Measurements from ENCODE around the gene ADO.

GRCh38 chr10:62851442-62851841 lies 46.9 kb downstream of the ADO start:
- no peak for TF ChIP-seq GATA2 (IDR thresholded peaks at IDR 0.05; ENCODE audit: low read depth, low read length)
- no peak for TF ChIP-seq GATA3 (IDR thresholded peaks at IDR 0.05; ENCODE audit: low read depth, low read length)
